IPS-NIHi7 (cell line): Measurements from ENCODE around the gene NOX4.
"Not testable (repeated sequence)": the region's sequence is repeated elsewhere in the genome, so short reads cannot be mapped to it uniquely, and the experiment has no call there.

ENCODE experiments used
- DNase-seq: peaks from one replicate; pipeline ENCODE4 v3.0.0; 2012; ENCODE audit warnings: mixed read lengths; ENCODE audit errors: extremely low spot score

The NOX4 gene

GRCh38 chr11:89458716-89459115, 32.5 kb downstream of the NOX4 start:
- DNase-seq = no peak

GRCh38 chr11:89457190-89457589, 34.0 kb downstream of the NOX4 start:
- no peak for DNase-seq

GRCh38 chr11:89456681-89457080, 34.5 kb downstream of the NOX4 start:
- DNase-seq = no peak

GRCh38 chr11:89452780-89453179, 38.4 kb downstream of the NOX4 start:
- DNase-seq = no peak

GRCh38 chr11:89447845-89448244, 43.3 kb downstream of the NOX4 start:
- no peak for DNase-seq

GRCh38 chr11:89443361-89444322, 47.5 kb downstream of the NOX4 start:
- DNase-seq = no peak

- no peak for DNase-seq
Observed at GRCh38 chr11:89442801-89443200, 48.4 kb downstream of the NOX4 start.

GRCh38 chr11:89441606-89442005, 49.6 kb downstream of the NOX4 start:
- DNase-seq = no peak

- DNase-seq = no peak
Observed at GRCh38 chr11:89437317-89437716, 53.9 kb downstream of the NOX4 start.

GRCh38 chr11:89436071-89436470, 55.1 kb downstream of the NOX4 start:
- DNase-seq = no peak

GRCh38 chr11:89433278-89433677, 57.9 kb downstream of the NOX4 start:
- DNase-seq = no peak

- DNase-seq = not testable (repeated sequence)
Observed at GRCh38 chr11:89432182-89432581, 59.0 kb downstream of the NOX4 start.

GRCh38 chr11:89426501-89426900, 64.7 kb downstream of the NOX4 start:
- DNase-seq = not testable (repeated sequence)

GRCh38 chr11:89421718-89422117, 69.5 kb downstream of the NOX4 start:
- DNase-seq = no peak

- no peak for DNase-seq
Observed at GRCh38 chr11:89420981-89421380, 70.2 kb downstream of the NOX4 start.

- no peak for DNase-seq
Observed at GRCh38 chr11:89416961-89417360, 74.2 kb downstream of the NOX4 start.

- not testable (repeated sequence) for DNase-seq
Observed at GRCh38 chr11:89411112-89411511, 80.1 kb downstream of the NOX4 start.

- not testable (repeated sequence) for DNase-seq
Observed at GRCh38 chr11:89410666-89411065, 80.5 kb downstream of the NOX4 start.

- DNase-seq = not testable (repeated sequence)
Observed at GRCh38 chr11:89408441-89408840, 82.7 kb downstream of the NOX4 start.

GRCh38 chr11:89405629-89406028, 85.5 kb downstream of the NOX4 start:
- DNase-seq = peak; percentile 14

- not testable (repeated sequence) for DNase-seq
Observed at GRCh38 chr11:89391654-89392053, 99.5 kb downstream of the NOX4 start.

GRCh38 chr11:89387501-89387900, 103.7 kb downstream of the NOX4 start:
- not testable (repeated sequence) for DNase-seq

GRCh38 chr11:89382986-89383385, 108.2 kb downstream of the NOX4 start:
- DNase-seq = not testable (repeated sequence)
